ENCODE data around the gene SPTLC2.
A peak's percentile ranks its signal among the peaks of the same experiment; 100 is the strongest.
"Not testable (repeated sequence)": the region's sequence is repeated elsewhere in the genome, so short reads cannot be mapped to it uniquely, and the experiment has no call there.

The SPTLC2 gene

GRCh38 chr14:77598366-77599070, 17.9 kb downstream of the SPTLC2 start:
- in situ Hi-C loops (cut with HindIII; ENCODE audit: low sequenced_read_pairs) = no loop called here
- TF ChIP-seq, protein P1, sequence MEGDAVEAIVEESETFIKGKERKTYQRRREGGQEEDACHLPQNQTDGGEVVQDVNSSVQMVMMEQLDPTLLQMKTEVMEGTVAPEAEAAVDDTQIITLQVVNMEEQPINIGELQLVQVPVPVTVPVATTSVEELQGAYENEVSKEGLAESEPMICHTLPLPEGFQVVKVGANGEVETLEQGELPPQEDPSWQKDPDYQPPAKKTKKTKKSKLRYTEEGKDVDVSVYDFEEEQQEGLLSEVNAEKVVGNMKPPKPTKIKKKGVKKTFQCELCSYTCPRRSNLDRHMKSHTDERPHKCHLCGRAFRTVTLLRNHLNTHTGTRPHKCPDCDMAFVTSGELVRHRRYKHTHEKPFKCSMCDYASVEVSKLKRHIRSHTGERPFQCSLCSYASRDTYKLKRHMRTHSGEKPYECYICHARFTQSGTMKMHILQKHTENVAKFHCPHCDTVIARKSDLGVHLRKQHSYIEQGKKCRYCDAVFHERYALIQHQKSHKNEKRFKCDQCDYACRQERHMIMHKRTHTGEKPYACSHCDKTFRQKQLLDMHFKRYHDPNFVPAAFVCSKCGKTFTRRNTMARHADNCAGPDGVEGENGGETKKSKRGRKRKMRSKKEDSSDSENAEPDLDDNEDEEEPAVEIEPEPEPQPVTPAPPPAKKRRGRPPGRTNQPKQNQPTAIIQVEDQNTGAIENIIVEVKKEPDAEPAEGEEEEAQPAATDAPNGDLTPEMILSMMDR (IDR thresholded peaks at IDR 0.05; ENCODE audit: low read depth, low read length) = no peak
- no peak for DNase-seq (ENCODE audit: low read depth, low spot score)
- no peak overlapping the region for H3K4me3 ChIP-seq (ENCODE audit: low read depth, low read length)

- peak; percentile 45 for DNase-seq (ENCODE audit: low read depth, low spot score)
- H3K4me3 ChIP-seq (ENCODE audit: low read depth, low read length) = no peak overlapping the region
- in situ Hi-C loops (cut with HindIII; ENCODE audit: low sequenced_read_pairs) = no loop called here
- TF ChIP-seq, protein P1 (IDR thresholded peaks at IDR 0.05; ENCODE audit: low read depth, low read length) = no peak
Measured at GRCh38 chr14:77593501-77593961, 22.9 kb downstream of the SPTLC2 start.

- no peak for DNase-seq (ENCODE audit: low read depth, low spot score)
- in situ Hi-C loops (cut with HindIII; ENCODE audit: low sequenced_read_pairs) = no loop called here
- TF ChIP-seq, protein P1 (IDR thresholded peaks at IDR 0.05; ENCODE audit: low read depth, low read length) = no peak
- no peak overlapping the region for H3K4me3 ChIP-seq (ENCODE audit: low read depth, low read length)
Measured at GRCh38 chr14:77590845-77591485, 25.5 kb downstream of the SPTLC2 start.

DNA sequence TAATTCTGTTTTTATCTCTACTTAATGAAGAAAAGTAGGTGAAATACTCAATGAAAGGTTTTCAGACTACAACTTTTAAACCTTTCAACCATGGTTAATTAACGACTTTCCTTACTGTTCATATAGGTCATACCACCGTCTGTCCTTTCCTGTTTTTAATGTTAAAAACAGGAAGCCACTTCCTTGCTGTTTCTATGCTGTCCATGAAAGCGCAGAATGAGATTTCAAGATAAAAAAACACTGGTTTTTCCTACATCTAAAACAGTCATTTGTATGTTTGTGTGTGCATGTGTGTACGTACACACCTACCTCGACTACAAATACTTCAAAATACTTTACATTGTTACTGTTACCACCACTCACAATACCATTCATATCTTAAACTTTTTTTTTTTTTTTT, 27.3 kb downstream of the SPTLC2 start:
- no peak for DNase-seq (ENCODE audit: low read depth, low spot score)
- in situ Hi-C loops (cut with HindIII; ENCODE audit: low sequenced_read_pairs) = no loop called here
- TF ChIP-seq, protein P1 (IDR thresholded peaks at IDR 0.05; ENCODE audit: low read depth, low read length) = no peak
- H3K4me3 ChIP-seq (ENCODE audit: low read depth, low read length) = no peak overlapping the region

DNA sequence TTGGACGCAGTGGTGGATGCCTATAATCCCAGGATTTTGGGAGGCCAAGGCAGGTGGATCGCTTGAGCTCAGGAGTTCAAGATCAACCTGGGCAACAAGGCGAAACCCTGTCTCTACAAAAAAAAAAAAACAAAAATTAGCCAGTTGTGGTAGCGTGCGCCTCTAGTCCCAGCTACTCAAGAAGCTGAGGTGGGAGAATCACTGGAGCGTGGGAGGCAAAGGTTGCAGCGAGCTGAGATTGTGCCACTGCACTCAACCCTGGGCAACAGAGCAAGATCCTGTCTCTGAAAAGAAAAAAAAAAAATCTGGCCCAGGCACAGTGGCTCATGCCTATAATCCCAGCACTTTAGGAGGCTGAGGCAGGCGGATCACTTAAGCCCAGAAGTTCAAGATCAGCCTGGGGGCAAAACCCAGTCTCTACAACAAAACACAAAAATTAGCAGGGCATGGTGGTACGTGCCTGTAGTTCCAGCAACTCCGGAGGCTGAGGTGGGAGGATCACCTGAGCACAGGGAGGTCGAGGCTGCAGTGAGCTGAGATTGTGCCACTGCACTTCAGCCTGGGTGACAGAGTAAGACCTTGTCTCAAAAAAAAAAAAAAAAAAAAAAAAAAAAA, 27.9 kb downstream of the SPTLC2 start:
- DNase-seq (ENCODE audit: low read depth, low spot score); in situ Hi-C loops (cut with HindIII; ENCODE audit: low sequenced_read_pairs); H3K4me3 ChIP-seq (ENCODE audit: low read depth, low read length): not testable (repeated sequence)

DNA sequence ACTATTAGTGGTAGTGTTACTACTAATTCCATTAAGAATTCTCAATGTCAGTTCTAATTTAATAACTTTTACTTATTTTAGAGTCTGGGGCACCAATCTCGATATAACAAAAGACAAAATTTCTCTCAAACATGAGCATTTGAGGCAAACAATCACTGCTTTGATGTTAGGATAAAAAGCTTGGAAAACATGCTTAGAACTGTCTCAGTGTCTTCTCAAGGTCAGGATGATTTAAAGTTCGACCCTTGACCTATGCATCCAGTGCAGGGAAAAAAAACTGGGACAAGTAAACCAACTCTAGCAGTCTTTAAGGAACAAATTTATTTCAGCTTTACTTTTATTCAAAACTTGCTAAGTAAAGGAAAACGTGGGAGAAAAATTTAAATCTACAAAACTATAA, 31.1 kb downstream of the SPTLC2 start:
- no peak for DNase-seq (ENCODE audit: low read depth, low spot score)
- TF ChIP-seq, protein P1 (IDR thresholded peaks at IDR 0.05; ENCODE audit: low read depth, low read length) = no peak
- in situ Hi-C loops (cut with HindIII; ENCODE audit: low sequenced_read_pairs) = no loop called here
- H3K4me3 ChIP-seq (ENCODE audit: low read depth, low read length) = no peak overlapping the region

GRCh38 chr14:77584809-77585208, 31.6 kb downstream of the SPTLC2 start:
- TF ChIP-seq, protein P1 (IDR thresholded peaks at IDR 0.05; ENCODE audit: low read depth, low read length) = no peak
- DNase-seq (ENCODE audit: low read depth, low spot score) = no peak
- no peak overlapping the region for H3K4me3 ChIP-seq (ENCODE audit: low read depth, low read length)
- in situ Hi-C loops (cut with HindIII; ENCODE audit: low sequenced_read_pairs) = no loop called here

Data from astrocyte of the spinal cord (primary cell).